HAP-1 (cell line): ENCODE results near the gene TCF4.
A peak's percentile ranks its signal among the peaks of the same experiment; 100 is the strongest.

ENCODE experiments used
- DNase-seq, 2 experiments: peaks; one replicate each; pipeline ENCODE4 v3.0.0-alpha.2; 2016 to 2020; ENCODE audit warnings: low spot score in 2 of 2
- H3K27me3 ChIP-seq: fragments of 250-450 bp; sonication (Bioruptor Pico); 2 replicates; pipeline ENCODE4 v1.5.1; 2020; ENCODE audit warnings: low read depth, mild to moderate bottlenecking, moderate library complexity
- H3K36me3 ChIP-seq: fragments of 250-450 bp; sonication (Bioruptor Pico); replicated peaks from 2 replicates; pipeline ENCODE4 v1.5.1; 2020; ENCODE audit warnings: mild to moderate bottlenecking
- H3K4me1 ChIP-seq: fragments of 250-450 bp; sonication (Bioruptor Pico); 2 replicates; pipeline ENCODE4 v1.5.1; 2020; ENCODE audit warnings: mild to moderate bottlenecking
- H3K4me3 ChIP-seq: fragments of 250-450 bp; sonication (Bioruptor Pico); 2 replicates; pipeline ENCODE4 v1.5.1; 2020; ENCODE audit warnings: mild to moderate bottlenecking, moderate library complexity
- H3K9me3 ChIP-seq: fragments of 250-450 bp; sonication (Bioruptor Pico); 2 replicates; pipeline ENCODE4 v1.5.1; 2020; ENCODE audit warnings: mild to moderate bottlenecking, moderate library complexity
- in situ Hi-C: fragments of 300-500 bp; cut with MboI; formaldehyde crosslinking; loops from 3 replicates; pipeline ENCODE4 v1.14.3; 2020; ENCODE audit warnings: low sequenced_read_pairs, inconsistent platforms, mixed read lengths

The TCF4 gene

DNA sequence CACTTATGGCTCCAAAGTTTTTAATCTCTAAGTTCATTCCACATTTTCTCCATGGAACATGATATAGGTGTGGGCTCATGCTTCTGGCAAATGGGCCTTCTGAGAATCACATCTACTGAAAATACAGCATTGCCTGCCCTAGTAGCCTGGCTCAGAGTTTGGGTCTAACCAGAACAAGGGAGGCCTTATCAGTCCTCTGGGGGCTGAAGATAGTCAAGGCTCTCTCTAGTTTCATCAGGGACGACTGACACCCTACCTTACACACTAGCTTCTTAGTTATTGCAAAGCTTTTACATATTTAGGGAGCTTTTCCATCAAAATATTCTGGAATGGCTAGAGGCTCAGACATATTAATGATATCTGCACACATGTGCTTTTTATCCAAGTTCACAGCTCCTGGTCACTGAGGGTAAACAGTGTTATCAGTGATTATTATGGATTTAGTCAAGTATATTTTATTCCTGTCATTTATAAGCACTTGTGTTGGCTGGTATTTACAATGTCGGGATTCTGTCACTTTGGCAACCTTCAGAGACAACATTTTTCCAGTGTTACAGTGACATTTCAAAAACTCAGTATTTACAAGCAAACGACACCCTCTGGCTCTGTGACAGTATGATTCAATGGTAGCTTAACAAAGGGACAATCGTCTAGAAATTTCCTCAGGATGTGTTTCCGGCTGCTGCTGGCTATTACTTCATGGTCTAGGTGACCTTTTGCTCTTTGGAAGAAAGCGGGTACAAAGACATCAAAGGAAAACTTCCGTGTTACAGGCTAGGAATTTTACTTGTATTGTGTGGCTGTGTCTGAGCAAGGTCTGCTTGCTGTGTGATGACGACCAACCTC is 200.6 kb downstream of the TCF4 start:
- H3K4me1 ChIP-seq, result no peaks in the 10 kb centered on the region
- peaks cover 3% of the 10 kb centered on the region; the same call in 1 of the 2 replicates for H3K9me3 ChIP-seq
- in situ Hi-C loops, result loop anchor here (25.0 kb wide), 1 partner anchor 450 kb away; no protein-coding TSS in a partner anchor
- no peaks in the 10 kb centered on the region for H3K36me3 ChIP-seq
- DNase-seq, result no peak
- no peaks in the 10 kb centered on the region for H3K27me3 ChIP-seq
- H3K4me3 ChIP-seq, result no peak overlapping the region

DNA sequence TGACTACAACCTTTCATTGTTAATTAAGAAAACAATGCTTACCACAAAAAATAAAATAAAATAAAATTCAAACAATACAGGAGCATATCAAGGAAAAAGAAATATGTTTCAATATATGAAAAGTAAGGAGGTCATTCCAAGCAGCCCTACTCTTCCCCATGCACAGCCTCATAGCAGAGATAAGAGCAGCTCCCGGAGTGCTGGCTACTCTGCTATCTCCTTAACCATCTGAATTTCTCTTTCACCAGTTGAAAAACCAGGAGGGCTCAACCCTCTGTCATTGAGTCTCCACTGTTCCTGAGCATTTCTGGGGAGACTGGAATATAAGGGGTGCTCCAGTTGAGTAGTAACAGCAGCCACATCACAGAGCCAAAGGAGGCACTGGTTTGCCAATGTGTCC is 201.4 kb downstream of the TCF4 start:
- Histone ChIP-seq H3K36me3 (no peaks in the 10 kb centered on the region), H3K27me3 (no peaks in the 10 kb centered on the region), H3K4me1 (no peaks in the 10 kb centered on the region), H3K9me3 (peaks cover 3% of the 10 kb centered on the region; the same call in 1 of the 2 replicates), H3K4me3 (no peak overlapping the region)
- in situ Hi-C loops, result loop anchor here (25.0 kb wide), 1 partner anchor 451 kb away; no protein-coding TSS in a partner anchor
- DNase-seq, result no peak

DNA sequence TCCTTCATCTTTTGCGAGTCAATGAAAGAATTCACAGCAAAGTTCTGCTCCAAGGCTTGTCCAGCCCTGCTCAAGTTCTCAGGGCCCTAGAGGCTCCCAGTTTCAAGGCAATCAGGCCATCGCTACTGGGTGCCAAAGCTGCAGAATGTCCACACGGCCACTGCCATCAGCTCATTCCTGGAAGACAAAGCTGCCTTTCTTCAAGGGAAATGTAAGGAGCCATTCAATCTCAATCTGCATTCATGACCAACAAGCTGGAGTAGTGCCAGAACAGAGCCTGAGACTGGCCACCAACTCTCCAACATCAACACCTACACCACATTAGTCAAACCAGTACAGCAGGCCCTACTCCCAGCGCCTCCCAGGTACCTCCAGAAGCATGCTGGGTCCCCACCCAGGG is 202.2 kb downstream of the TCF4 start:
- H3K27me3 ChIP-seq, result no peaks in the 10 kb centered on the region
- in situ Hi-C loops, result loop anchor here (25.0 kb wide), 1 partner anchor 452 kb away; no protein-coding TSS in a partner anchor
- no peaks in the 10 kb centered on the region for H3K4me1 ChIP-seq
- no peak overlapping the region for H3K4me3 ChIP-seq
- DNase-seq, result no peak
- peaks cover 3% of the 10 kb centered on the region; the same call in 1 of the 2 replicates for H3K9me3 ChIP-seq
- H3K36me3 ChIP-seq, result no peaks in the 10 kb centered on the region

DNA sequence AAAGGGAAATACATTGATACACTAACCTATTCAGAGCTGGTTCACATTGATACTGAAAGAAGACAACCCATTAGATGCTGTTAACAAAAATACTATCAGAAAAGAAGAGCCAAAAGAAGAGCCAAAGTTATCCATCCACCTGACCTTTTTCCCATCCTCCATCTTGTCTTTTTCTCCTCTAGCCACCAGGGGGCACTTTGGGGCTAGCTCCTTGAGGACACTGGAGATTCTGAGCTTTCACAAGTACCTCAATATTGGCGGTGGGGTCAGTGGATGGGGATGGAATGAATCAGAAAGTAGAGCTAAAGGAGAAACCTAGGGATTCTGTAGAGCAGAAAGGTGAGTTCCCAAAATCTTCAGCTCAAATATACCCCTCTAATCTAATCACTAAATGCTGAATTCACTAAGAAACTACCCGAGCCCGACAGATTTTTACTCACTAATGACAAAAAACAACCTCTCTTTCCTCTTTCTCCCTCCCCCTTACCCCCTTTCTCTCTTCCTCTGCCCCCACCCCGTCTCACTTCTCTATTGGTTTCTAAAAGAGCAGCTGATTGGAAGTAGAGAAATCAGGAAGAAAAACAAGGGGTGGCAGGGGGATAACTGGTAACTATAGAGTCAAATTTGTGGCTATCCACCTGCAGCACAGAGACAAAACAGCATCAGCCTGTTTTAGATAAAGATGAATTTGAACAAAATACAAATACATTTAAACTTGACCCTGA is 203.3 kb downstream of the TCF4 start:
- Histone ChIP-seq H3K36me3 (no peaks in the 10 kb centered on the region), H3K27me3 (no peaks in the 10 kb centered on the region), H3K9me3 (peaks cover 3% of the 10 kb centered on the region; the same call in 1 of the 2 replicates), H3K4me3 (no peak overlapping the region), H3K4me1 (no peaks in the 10 kb centered on the region)
- in situ Hi-C loops, result loop anchor here (25.0 kb wide), 1 partner anchor 453 kb away; no protein-coding TSS in a partner anchor
- DNase-seq, result peak; percentile 50 to 69

DNA sequence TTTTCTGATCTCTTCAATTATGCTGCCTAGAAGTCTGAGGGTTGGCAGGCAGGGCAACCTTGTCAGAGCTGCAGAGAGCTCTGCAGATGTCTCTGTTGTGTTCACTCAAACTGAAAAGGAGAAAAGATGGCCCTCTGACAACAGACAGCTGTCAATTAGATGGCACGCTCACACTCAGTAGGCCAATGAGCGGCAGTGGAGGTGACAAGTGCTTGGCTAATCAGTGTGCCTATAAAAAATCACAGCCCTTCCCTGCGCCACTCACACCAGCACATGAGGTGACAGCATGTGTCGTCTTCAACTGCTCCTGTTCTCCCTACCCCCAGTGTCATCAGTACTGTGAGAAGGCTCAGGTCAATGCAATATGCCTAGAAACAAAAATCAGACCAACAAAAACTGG is 203.9 kb downstream of the TCF4 start:
- DNase-seq, result no peak
- Histone ChIP-seq H3K4me3 (no peak overlapping the region), H3K9me3 (peaks cover 3% of the 10 kb centered on the region; the same call in 1 of the 2 replicates), H3K36me3 (no peaks in the 10 kb centered on the region), H3K4me1 (no peaks in the 10 kb centered on the region), H3K27me3 (no peaks in the 10 kb centered on the region)
- in situ Hi-C loops, result loop anchor here (25.0 kb wide), 1 partner anchor 453 kb away; no protein-coding TSS in a partner anchor

DNA sequence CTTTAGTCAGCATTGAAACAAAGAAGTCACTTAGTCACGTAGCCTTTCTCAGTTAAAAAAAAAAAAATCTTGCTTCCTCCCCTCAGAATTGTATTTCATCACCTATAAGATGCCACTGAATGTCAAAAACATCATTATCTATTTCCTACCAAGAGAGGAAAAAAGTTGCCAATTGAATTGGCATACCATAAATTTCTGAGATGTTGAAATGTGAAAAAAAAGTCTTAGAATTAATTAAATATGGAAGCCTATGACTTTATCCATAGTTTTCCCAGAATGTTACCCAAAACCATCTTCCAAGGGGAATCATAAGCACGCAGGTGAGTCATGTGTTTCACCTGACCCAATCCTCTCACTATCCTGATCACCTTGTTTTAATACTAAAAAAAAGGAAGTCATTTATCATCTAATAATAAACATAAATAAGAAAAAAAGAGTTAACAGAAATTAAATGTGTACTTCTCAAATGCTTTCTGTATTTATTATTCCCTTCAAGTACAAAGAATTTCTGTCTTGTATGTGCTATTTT is 205.7 kb downstream of the TCF4 start:
- no peak for DNase-seq
- Histone ChIP-seq H3K27me3 (no peaks in the 10 kb centered on the region), H3K4me1 (no peaks in the 10 kb centered on the region), H3K4me3 (no peak overlapping the region), H3K36me3 (no peaks in the 10 kb centered on the region), H3K9me3 (peaks cover 3% of the 10 kb centered on the region; the same call in 1 of the 2 replicates)
- in situ Hi-C loops, result loop anchor here (25.0 kb wide), 1 partner anchor 455 kb away; no protein-coding TSS in a partner anchor

DNA sequence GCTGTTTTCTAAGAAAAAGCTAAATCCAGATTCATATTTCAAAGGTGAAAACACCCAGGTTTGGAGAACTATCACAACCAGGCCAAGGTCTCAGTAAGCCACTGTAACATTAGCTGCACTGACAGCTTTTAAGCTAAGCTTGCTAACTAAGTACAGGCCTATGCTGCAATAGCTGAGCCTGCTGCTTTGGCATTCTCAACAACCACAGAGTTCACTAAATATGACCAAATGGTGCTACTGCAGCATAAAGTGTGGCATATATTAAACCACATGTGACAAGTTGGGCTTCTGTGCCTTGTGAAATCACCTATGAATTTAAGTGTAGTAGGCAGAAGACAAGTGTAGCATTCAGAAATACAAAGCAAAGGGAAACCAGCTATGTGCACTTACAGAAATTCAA is 206.7 kb downstream of the TCF4 start:
- Histone ChIP-seq H3K36me3 (no peaks in the 10 kb centered on the region), H3K4me3 (no peak overlapping the region), H3K27me3 (no peaks in the 10 kb centered on the region), H3K9me3 (peaks cover 3% of the 10 kb centered on the region; the same call in 1 of the 2 replicates), H3K4me1 (no peaks in the 10 kb centered on the region)
- no peak for DNase-seq
- in situ Hi-C loops, result loop anchor here (25.0 kb wide), 1 partner anchor 456 kb away; no protein-coding TSS in a partner anchor

DNA sequence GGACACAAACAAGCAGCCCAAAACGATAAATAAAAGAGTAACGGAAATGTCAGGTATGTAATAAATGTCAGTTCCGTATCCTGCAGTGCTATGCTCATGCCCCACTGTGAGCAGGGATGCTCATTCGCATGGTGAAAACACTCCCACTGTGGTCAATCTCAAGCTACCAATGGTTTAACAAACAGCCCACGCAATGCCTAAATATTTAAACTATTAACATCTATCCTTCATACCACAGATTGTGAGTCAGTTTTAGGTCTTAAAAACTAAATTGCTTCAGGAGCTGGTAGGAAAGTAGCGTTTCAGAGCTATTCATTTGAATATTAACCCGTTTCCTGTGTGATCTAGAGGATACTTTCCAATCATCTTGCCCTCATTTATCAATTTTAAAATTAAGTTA is 207.4 kb downstream of the TCF4 start:
- no peak overlapping the region for H3K4me3 ChIP-seq
- H3K9me3 ChIP-seq, result peaks cover 3% of the 10 kb centered on the region; the same call in 1 of the 2 replicates
- DNase-seq, result no peak
- no peaks in the 10 kb centered on the region for H3K27me3 ChIP-seq
- no peaks in the 10 kb centered on the region for H3K4me1 ChIP-seq
- no peaks in the 10 kb centered on the region for H3K36me3 ChIP-seq
- in situ Hi-C loops, result loop anchor here (25.0 kb wide), 1 partner anchor 457 kb away; no protein-coding TSS in a partner anchor

DNA sequence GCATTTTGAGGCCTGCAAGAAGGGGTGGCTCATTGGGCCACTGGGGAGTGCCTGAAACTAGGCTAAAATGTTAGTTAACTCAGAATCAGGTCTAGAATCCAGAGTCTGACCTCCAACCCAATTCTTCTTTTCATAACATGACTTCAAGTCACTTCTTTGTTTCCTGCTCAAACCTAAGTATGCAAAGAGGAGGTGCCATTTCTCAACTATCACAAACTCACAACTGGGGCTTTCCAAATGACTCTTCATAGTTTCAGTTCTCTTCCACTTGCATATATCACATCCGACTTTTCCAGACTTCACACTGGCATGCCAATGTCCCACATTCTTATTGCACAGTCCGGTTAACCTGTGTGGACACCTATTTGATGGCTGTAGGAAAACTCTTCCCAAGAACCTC is 211.6 kb downstream of the TCF4 start:
- no peaks in the 10 kb centered on the region for H3K4me1 ChIP-seq
- no peaks in the 10 kb centered on the region for H3K9me3 ChIP-seq
- no peak overlapping the region for H3K4me3 ChIP-seq
- no peaks in the 10 kb centered on the region for H3K27me3 ChIP-seq
- in situ Hi-C loops, result loop anchor here (25.0 kb wide), 1 partner anchor 461 kb away; no protein-coding TSS in a partner anchor
- DNase-seq, result no peak
- H3K36me3 ChIP-seq, result no peaks in the 10 kb centered on the region

DNA sequence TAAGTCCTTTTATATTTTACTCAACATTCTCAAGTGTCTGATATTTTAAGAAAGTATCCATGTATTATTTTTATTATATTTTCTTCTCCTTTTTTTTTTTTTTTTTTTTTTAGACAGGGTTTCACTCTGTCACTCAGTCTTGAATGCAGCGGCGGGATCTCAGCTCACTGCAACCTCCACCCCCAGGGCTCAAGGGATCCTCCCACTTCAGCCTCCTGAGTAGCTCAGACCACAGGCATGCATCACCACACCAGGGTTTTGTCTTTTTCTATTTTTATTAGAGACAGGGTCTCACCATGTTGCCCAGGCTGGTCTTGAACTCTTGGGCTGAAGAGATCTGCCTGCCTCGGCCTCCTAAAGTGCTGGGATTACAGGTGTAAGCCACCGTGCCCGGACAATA is 212.1 kb downstream of the TCF4 start:
- no peaks in the 10 kb centered on the region for H3K9me3 ChIP-seq
- H3K27me3 ChIP-seq, result no peaks in the 10 kb centered on the region
- no peak for DNase-seq
- in situ Hi-C loops, result loop anchor here (25.0 kb wide), 1 partner anchor 461 kb away; no protein-coding TSS in a partner anchor
- H3K36me3 ChIP-seq, result no peaks in the 10 kb centered on the region
- no peak overlapping the region for H3K4me3 ChIP-seq
- no peaks in the 10 kb centered on the region for H3K4me1 ChIP-seq

DNA sequence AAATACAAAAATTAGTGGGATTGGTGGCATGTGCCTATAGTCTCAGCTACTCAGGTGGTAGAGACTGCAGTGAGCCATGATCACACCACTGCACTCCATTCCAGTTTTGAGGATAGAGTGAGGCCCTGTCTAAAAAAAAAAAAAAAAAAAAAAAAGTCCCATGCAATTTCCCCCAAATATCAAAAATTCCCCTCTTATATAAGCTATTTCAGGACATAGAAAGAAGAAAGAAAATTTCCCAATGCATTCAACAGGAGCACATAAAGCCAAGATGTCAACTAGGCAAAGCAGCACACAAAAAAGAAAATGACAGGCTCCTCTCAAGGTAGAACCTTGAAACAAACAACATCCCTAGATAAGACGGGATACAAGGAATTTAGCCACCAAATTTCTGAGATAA is 213.3 kb downstream of the TCF4 start:
- no peaks in the 10 kb centered on the region for H3K27me3 ChIP-seq
- in situ Hi-C loops, result loop anchor here (25.0 kb wide), 1 partner anchor 463 kb away; no protein-coding TSS in a partner anchor
- H3K36me3 ChIP-seq, result no peaks in the 10 kb centered on the region
- H3K9me3 ChIP-seq, result no peaks in the 10 kb centered on the region
- H3K4me1 ChIP-seq, result no peaks in the 10 kb centered on the region
- H3K4me3 ChIP-seq, result no peak overlapping the region
- no peak for DNase-seq

DNA sequence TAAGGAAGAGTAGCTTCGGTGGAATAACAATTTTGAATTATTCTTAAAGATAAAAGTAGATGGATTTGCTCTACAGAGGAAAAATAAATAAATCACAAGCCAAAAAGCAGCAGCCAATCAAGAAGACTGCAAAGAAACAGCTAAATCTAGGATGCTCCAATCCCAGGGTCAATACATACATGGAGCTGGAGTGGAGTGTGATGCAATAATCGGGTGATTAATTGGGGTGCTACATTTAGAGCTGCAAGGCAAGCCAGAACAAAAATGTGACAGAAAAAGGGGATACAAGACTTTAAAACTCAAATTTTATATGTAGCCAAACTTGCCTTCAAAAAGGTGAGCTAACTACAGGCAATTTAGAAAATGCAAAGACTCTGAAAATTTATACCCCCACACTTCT is 215.8 kb downstream of the TCF4 start:
- Histone ChIP-seq H3K9me3 (no peaks in the 10 kb centered on the region), H3K27me3 (no peaks in the 10 kb centered on the region), H3K36me3 (no peaks in the 10 kb centered on the region), H3K4me3 (no peak overlapping the region), H3K4me1 (no peaks in the 10 kb centered on the region)
- in situ Hi-C loops, result no loop called here
- DNase-seq, result no peak

DNA sequence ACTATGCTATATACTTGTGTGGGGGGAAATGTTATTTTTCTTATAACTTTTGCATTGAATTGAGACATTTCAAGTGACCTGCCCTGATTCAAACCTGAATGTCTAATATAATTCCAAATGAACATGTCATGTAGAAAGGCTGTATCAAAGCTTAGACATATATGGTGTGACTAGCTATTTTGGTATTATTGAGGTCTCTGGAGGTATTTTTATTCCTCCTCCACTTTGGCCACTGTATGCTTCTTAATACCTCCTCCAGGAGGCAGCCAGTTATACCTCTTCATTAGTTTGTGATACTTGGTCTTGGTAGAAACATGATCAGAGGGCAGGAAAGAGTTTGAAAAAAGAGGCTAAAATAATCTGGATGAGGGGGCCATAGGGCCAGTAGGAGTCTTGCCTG is 217.1 kb downstream of the TCF4 start:
- in situ Hi-C loops, result no loop called here
- H3K9me3 ChIP-seq, result no peaks in the 10 kb centered on the region
- DNase-seq, result no peak
- no peaks in the 10 kb centered on the region for H3K27me3 ChIP-seq
- no peaks in the 10 kb centered on the region for H3K36me3 ChIP-seq
- H3K4me1 ChIP-seq, result no peaks in the 10 kb centered on the region
- no peak overlapping the region for H3K4me3 ChIP-seq
